K562 (cell line): Measurements from ENCODE around the gene SPOUT1. TPM values are rescaled to one million over a fixed set of nuclear protein-coding genes. Genes with fewer than 3 reads are reported as not detected.

Experiments
- ATF7 ChIP-seq: fragments of 450-650 bp; IDR thresholded peaks from 2 replicates; pipeline ENCODE4 v1.7.1; 2014; ENCODE audit warnings: mild to moderate bottlenecking, moderate library complexity
- BDP1 ChIP-seq: IDR thresholded peaks from 3 replicates; pipeline ENCODE4 v1.6.1; 2011; ENCODE audit not compliant: insufficient read length, insufficient read depth
- CREB1 ChIP-seq, 2 experiments: sonication (generic) in 1 of 2; formaldehyde crosslinking in 1 of 2; IDR thresholded peaks; 2 replicates each; pipeline versions ENCODE4 v1.6.1 to v1.8.0; 2012 to 2022; ENCODE audit warnings: inconsistent platforms in 1 of 2, mild to moderate bottlenecking in 1 of 2, missing genetic modification reagents in 1 of 2, moderate library complexity in 1 of 2
- E2F4 ChIP-seq: sonication (generic); formaldehyde crosslinking; IDR thresholded peaks from 2 replicates; pipeline ENCODE4 v1.8.0; 2022; ENCODE audit warnings: mild to moderate bottlenecking, low read depth, missing genetic modification reagents
- EHMT2 ChIP-seq: fragments of 450-650 bp; IDR thresholded peaks from 2 replicates; pipeline ENCODE4 v1.6.1; 2018; ENCODE audit warnings: antibody characterized with exemption
- FOXK2 ChIP-seq, 2 experiments: fragments of 450-650 bp; IDR thresholded peaks in 1 of 2; conservative IDR thresholded peaks in 1 of 2; 2 replicates each; pipeline ENCODE4 v1.6.1; 2016; ENCODE audit warnings: low read depth in 2 of 2, mild to moderate bottlenecking in 1 of 2
- HINFP ChIP-seq: fragments of 450-650 bp; conservative IDR thresholded peaks from 2 replicates; pipeline ENCODE4 v1.6.1; 2016; ENCODE audit warnings: missing genetic modification characterization, low read depth, mild to moderate bottlenecking, control low read depth, missing compliant biosample characterization
- KAT2B ChIP-seq: IDR thresholded peaks from one replicate; pipeline ENCODE4 v1.6.1; 2012; ENCODE audit warnings: low read depth, mild to moderate bottlenecking, control low read depth, inconsistent platforms, low read length, moderate library complexity
- KDM5B ChIP-seq: fragments of 200-600 bp; sonication (generic); IDR thresholded peaks from 2 replicates; pipeline ENCODE4 v1.6.1; 2012; ENCODE audit warnings: low read depth, mild to moderate bottlenecking, moderate library complexity, low read length, control low read depth, inconsistent platforms; ENCODE audit not compliant: insufficient replicate concordance
- KLF10 ChIP-seq: fragments of 250-450 bp; sonication (Bioruptor Pico); IDR thresholded peaks from 2 replicates; pipeline ENCODE4 v1.6.1; 2021; ENCODE audit warnings: matching md5 sums
- NKRF ChIP-seq: fragments of 450-650 bp; IDR thresholded peaks from 2 replicates; pipeline ENCODE4 v1.6.1; 2016; ENCODE audit warnings: borderline replicate concordance
- PYGO2 ChIP-seq: fragments of 450-650 bp; IDR thresholded peaks from 2 replicates; pipeline ENCODE4 v1.6.1; 2016; ENCODE audit warnings: mild to moderate bottlenecking, missing genetic modification characterization, moderate library complexity, missing compliant biosample characterization
- SMAD3 ChIP-seq: fragments of 450-650 bp; formaldehyde crosslinking; conservative IDR thresholded peaks from 2 replicates; pipeline ENCODE4 v1.4.0; 2020; ENCODE audit warnings: mild to moderate bottlenecking
- YY1 ChIP-seq, 3 experiments: IDR thresholded peaks; 2 replicates each; pipeline ENCODE4 v1.6.1; 2011; ENCODE audit warnings: low read length in 2 of 3, mild to moderate bottlenecking in 2 of 3, moderate library complexity in 2 of 3, borderline replicate concordance in 1 of 3, control low read depth in 1 of 3, low read depth in 1 of 3; ENCODE audit not compliant: insufficient read depth in 3 of 3, insufficient replicate concordance in 2 of 3, control insufficient read depth in 1 of 3, insufficient read length in 1 of 3; ENCODE audit errors: extremely low read depth in 1 of 3
- ZNF592 ChIP-seq: fragments of 450-650 bp; IDR thresholded peaks from 2 replicates; pipeline ENCODE4 v1.6.1; 2017; ENCODE audit warnings: antibody characterized with exemption, mild to moderate bottlenecking
- polyA plus RNA-seq, 8 experiments: library from polyadenylated mRNA; depleted of rRNA in 4 of 8; stranded (reverse) in 5 of 8; unstranded in 3 of 8; fragments of >200 nt; fragmentation: Nextera tagmentation in 2 of 8; fragmentation: Illumina TruSeq in 1 of 8; extraction: Ambion mirVana in 2 of 8; extraction: Trizol in 1 of 8; gene quantifications; 2 replicates each; pipeline versions ENCODE4 v1.2.1 to v1.2.3, GENCODE V29; 2011 to 2014; ENCODE audit warnings: inconsistent platforms in 1 of 8, missing spikeins in 1 of 8
- total RNA-seq, 7 experiments: library from RNA; depleted of rRNA in 6 of 7; stranded (reverse); fragments of >200 nt in 6 of 7; fragmentation: Illumina TruSeq in 2 of 7; extraction: Trizol in 2 of 7; gene quantifications; 2 replicates each; pipeline versions ENCODE4 v1.2.1 to v1.2.3, GENCODE V29; 2011 to 2021; ENCODE audit warnings: low replicate concordance in 1 of 7

SPOUT1 gene
- total and polyA plus RNA-seq, 9 of the 15 experiments (the other 6 are each of a cell fraction or from before 2014, with no cell fraction given), result 10.6 to 121 (median 37.4) TPM

- peak; percentile 34; the same call in 1 of the 2 replicates for TF ChIP-seq NKRF
- no peak for TF ChIP-seq KAT2B
- 0 out of 4 replicates have a peak, but pooled peaks of 1 of the 2 experiments have one; percentile 20 for TF ChIP-seq FOXK2 (conservative IDR thresholded peaks at IDR 0.05 in 1 of 2, IDR thresholded peaks at IDR 0.05 in 1 of 2; ENCODE audit: low read depth in 2 of 2)
- no peak for TF ChIP-seq SMAD3 (CRISPR knock-in tag)
- no peak for TF ChIP-seq HINFP (tag)
- peak in 1 of 3 experiments; percentile 24 for TF ChIP-seq YY1 (IDR thresholded peaks at IDR 0.05; ENCODE audit: borderline replicate concordance in 1 of 3, control insufficient read depth in 1 of 3, extremely low read depth in 1 of 3, insufficient read depth in 3 of 3, insufficient read length in 1 of 3, insufficient replicate concordance in 2 of 3, low read depth in 1 of 3, low read length in 2 of 3)
- no peak for TF ChIP-seq KLF10 (CRISPR knock-in tag)
- TF ChIP-seq KDM5B, result peak; percentile 46
- TF ChIP-seq EHMT2, result no peak
- TF ChIP-seq BDP1, result no peak
- TF ChIP-seq ZNF592, result no peak
- no peak for TF ChIP-seq ATF7
- no peak for TF ChIP-seq PYGO2 (tag)
- 0 out of 2 replicates have a peak, but pooled peaks have one; percentile 17 for TF ChIP-seq CREB1 (IDR thresholded peaks at IDR 0.05)
- TF ChIP-seq CREB1 (CRISPR knock-in tag; IDR thresholded peaks at IDR 0.05), result peak; percentile 32; the same call in 1 of the 2 replicates
- peak; percentile 94 for TF ChIP-seq E2F4
Measured at GRCh38 chr9:128819716-128820664, 9.6 kb downstream of the SPOUT1 start (continued).
